Natural killer cell (primary cell): ENCODE results near the gene PANK2. TPM values are rescaled to one million over a fixed set of nuclear protein-coding genes. Genes with fewer than 3 reads are reported as not detected.
A peak's percentile ranks its signal among the peaks of the same experiment; 100 is the strongest.

Source experiments
- ATAC-seq, 3 donors: fragments of 150-1000 bp in 2 of 3; fragments of 200-7000 bp in 1 of 3; cut with Tn5 transposase; 1 replicate in 1 of 3; 2 replicates in 2 of 3; pipeline ENCODE4 v1.10.0; 2021; ENCODE audit warnings: mild to moderate bottlenecking in 2 of 3, moderate library complexity in 2 of 3
- DNase-seq, 2 donors: peaks; one replicate each; pipeline versions ENCODE4 v3.0.0 to v3.0.0-alpha.2; 2013 to 2021; ENCODE audit warnings: mixed read lengths in 1 of 2
- H3K27ac ChIP-seq: one replicate; pipeline ENCODE4 v1.5.1; 2013; ENCODE audit warnings: mild to moderate bottlenecking, low read length
- H3K27me3 ChIP-seq: one replicate; pipeline ENCODE4 v1.6.1; 2013; ENCODE audit warnings: low read length; ENCODE audit not compliant: control insufficient read depth, insufficient read depth
- H3K36me3 ChIP-seq: one replicate; pipeline ENCODE4 v1.6.1; 2013; ENCODE audit warnings: low read length; ENCODE audit not compliant: control insufficient read depth, insufficient read depth
- H3K4me1 ChIP-seq: one replicate; pipeline ENCODE4 v1.6.1; 2013; ENCODE audit warnings: low read length; ENCODE audit not compliant: control insufficient read depth, insufficient read depth
- H3K4me3 ChIP-seq: one replicate; pipeline ENCODE4 v1.5.1; 2013; ENCODE audit warnings: low read length
- H3K9me3 ChIP-seq: one replicate; pipeline ENCODE4 v1.6.1; 2013; ENCODE audit warnings: low read length; ENCODE audit not compliant: control insufficient read depth, insufficient read depth
- H3K27ac Mint-ChIP-seq, 2 donors: one replicate each; pipeline ENCODE4 v1.8.0; 2022; ENCODE audit warnings: mild to moderate bottlenecking in 2 of 2, mixed read lengths in 2 of 2, moderate library complexity in 1 of 2
- H3K27me3 Mint-ChIP-seq, 2 donors: one replicate each; pipeline ENCODE4 v1.8.0; 2022; ENCODE audit warnings: low read depth in 2 of 2, mixed read lengths in 2 of 2
- H3K36me3 Mint-ChIP-seq: one replicate; pipeline ENCODE4 v1.8.0; 2022; ENCODE audit warnings: mixed read lengths
- H3K4me1 Mint-ChIP-seq, 2 donors: one replicate each; pipeline ENCODE4 v1.8.0; 2022; ENCODE audit warnings: mixed read lengths in 2 of 2
- H3K4me3 Mint-ChIP-seq: one replicate; pipeline ENCODE4 v1.8.0; 2022; ENCODE audit warnings: mild to moderate bottlenecking, moderate library complexity, mixed read lengths
- H3K9me3 Mint-ChIP-seq, 2 donors: one replicate each; pipeline ENCODE4 v1.8.0; 2022; ENCODE audit warnings: mixed read lengths in 2 of 2
- WGBS: methylation state at CpG from one replicate; pipeline ENCODE4 v1.1.7; 2013; ENCODE audit warnings: missing lambda C conversion rate; ENCODE audit not compliant: insufficient coverage; 5-methylcytosine and 5-hydroxymethylcytosine counted together
- intact Hi-C: fragments of 100-400 bp; cut with micrococcal nuclease; formaldehyde crosslinking; loops from one replicate; pipeline ENCODE4 v1.14.2; 2022
- total RNA-seq, 4 donors: library from RNA; stranded (reverse); fragments of 120-200 nt in 1 of 4; gene quantifications; one replicate each; pipeline versions ENCODE4 v1.2.3 to v1.2.4, GENCODE V29; 2013 to 2022
- TF ChIP-seq, protein P1 (sequence below): fragments of 200-600 bp; IDR thresholded peaks from one replicate; pipeline ENCODE4 v1.8.0; 2022; ENCODE audit warnings: antibody characterized with exemption

PANK2 gene
- total RNA-seq, 3 donors from 2014 or later (not counting 1 experiment from before 2014, with no cell fraction given) = 50.5 to 74.3 (median 61.3) TPM

DNA sequence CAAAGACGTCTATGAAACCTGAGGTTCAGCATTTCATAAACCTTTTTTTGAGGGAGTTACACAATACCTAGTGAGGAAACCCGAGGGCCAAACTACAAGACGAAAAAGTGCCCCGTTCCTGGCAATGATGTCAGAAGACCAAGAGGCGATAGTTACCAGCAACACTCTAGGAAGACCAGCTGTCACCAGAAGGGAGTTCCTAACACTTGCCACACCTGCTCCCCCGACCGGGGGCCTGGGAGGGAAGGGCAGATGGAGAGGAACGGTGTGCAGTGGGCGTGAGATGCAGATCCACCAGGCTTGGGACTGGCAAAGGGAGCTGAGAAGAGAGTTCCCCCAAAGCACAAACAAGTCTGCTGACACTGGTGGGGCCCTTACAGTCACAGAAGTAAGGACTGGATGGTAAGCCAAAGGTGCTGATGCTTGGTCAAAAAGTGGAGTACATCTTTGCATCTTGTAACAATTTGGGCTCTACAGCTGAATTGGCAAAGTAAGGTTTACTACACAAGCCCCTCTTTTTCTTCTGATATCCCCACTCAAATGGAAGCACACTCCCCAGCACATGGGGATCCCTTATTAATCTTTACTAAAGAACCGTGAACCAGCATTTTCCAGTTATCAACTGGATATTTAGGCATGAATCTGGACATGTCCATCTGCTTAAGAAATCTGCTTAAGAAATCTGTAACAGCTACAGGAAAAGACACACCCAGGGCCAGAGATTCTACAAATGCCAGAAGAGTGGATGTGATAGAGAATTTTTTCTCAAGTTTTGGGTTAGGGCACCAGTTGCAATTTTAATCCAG is 38.5 kb downstream of the PANK2 start:
- H3K9me3 ChIP-seq = no peaks in the 10 kb centered on the region
- WGBS = 37% methylated on average over 10 of the region's 10 CpGs
- DNase-seq = no peak
- H3K4me1 ChIP-seq = peaks cover 57% of the 10 kb centered on the region
- Mint-ChIP-seq H3K4me3 (peak overlapping the region; percentile 6), H3K27me3 (no peaks in the 10 kb centered on the region), H3K4me1 (peaks cover 54 to 69% of the 10 kb centered on the region in 2 donors), H3K36me3 (no peaks in the 10 kb centered on the region), H3K27ac (peak overlapping the region; percentile 65 to 88), H3K9me3 (no peaks in the 10 kb centered on the region)
- intact Hi-C loops = no loop called here
- peak overlapping the region; percentile 30 for H3K27ac ChIP-seq
- H3K4me3 ChIP-seq = no peak overlapping the region
- TF ChIP-seq, protein P1, sequence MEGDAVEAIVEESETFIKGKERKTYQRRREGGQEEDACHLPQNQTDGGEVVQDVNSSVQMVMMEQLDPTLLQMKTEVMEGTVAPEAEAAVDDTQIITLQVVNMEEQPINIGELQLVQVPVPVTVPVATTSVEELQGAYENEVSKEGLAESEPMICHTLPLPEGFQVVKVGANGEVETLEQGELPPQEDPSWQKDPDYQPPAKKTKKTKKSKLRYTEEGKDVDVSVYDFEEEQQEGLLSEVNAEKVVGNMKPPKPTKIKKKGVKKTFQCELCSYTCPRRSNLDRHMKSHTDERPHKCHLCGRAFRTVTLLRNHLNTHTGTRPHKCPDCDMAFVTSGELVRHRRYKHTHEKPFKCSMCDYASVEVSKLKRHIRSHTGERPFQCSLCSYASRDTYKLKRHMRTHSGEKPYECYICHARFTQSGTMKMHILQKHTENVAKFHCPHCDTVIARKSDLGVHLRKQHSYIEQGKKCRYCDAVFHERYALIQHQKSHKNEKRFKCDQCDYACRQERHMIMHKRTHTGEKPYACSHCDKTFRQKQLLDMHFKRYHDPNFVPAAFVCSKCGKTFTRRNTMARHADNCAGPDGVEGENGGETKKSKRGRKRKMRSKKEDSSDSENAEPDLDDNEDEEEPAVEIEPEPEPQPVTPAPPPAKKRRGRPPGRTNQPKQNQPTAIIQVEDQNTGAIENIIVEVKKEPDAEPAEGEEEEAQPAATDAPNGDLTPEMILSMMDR = no peak
- H3K36me3 ChIP-seq = peaks cover 19% of the 10 kb centered on the region
- H3K27me3 ChIP-seq = no peaks in the 10 kb centered on the region
- peak; percentile 43 to 70 (median 44) for ATAC-seq

DNA sequence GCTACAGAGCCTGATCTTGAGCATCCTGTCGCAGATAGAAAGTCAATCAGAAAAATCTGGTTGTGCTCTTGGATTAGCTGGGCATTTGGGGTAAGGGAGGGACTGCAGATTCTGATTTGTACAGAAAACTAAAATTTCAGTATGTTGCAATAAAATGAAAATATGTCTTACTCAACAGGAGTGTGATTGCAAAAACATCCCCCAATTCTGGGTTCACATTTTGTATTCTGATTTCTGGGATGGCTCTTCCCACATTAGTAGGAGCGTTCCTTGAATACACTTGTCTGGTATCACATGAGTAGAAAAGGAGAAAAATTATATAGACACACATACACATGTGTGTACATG is 40.5 kb downstream of the PANK2 start:
- Histone ChIP-seq H3K27ac (no peak overlapping the region), H3K4me1 (peaks cover 47% of the 10 kb centered on the region), H3K27me3 (no peaks in the 10 kb centered on the region), H3K36me3 (peaks cover under 1% of the 10 kb centered on the region), H3K4me3 (no peak overlapping the region), H3K9me3 (no peaks in the 10 kb centered on the region)
- WGBS = 85% methylated on average over 1 of the region's 2 CpGs
- intact Hi-C loops = no loop called here
- no peaks in the 10 kb centered on the region for H3K36me3 Mint-ChIP-seq
- H3K9me3 Mint-ChIP-seq = no peaks in the 10 kb centered on the region
- no peaks in the 10 kb centered on the region for H3K27me3 Mint-ChIP-seq
- H3K4me1 Mint-ChIP-seq = peaks cover 45 to 58% of the 10 kb centered on the region in 2 donors
- ATAC-seq = no peak
- peak overlapping the region; percentile 6 to 11 for H3K27ac Mint-ChIP-seq
- DNase-seq = no peak
- H3K4me3 Mint-ChIP-seq = no peak overlapping the region
- TF ChIP-seq, protein P1 = no peak

DNA sequence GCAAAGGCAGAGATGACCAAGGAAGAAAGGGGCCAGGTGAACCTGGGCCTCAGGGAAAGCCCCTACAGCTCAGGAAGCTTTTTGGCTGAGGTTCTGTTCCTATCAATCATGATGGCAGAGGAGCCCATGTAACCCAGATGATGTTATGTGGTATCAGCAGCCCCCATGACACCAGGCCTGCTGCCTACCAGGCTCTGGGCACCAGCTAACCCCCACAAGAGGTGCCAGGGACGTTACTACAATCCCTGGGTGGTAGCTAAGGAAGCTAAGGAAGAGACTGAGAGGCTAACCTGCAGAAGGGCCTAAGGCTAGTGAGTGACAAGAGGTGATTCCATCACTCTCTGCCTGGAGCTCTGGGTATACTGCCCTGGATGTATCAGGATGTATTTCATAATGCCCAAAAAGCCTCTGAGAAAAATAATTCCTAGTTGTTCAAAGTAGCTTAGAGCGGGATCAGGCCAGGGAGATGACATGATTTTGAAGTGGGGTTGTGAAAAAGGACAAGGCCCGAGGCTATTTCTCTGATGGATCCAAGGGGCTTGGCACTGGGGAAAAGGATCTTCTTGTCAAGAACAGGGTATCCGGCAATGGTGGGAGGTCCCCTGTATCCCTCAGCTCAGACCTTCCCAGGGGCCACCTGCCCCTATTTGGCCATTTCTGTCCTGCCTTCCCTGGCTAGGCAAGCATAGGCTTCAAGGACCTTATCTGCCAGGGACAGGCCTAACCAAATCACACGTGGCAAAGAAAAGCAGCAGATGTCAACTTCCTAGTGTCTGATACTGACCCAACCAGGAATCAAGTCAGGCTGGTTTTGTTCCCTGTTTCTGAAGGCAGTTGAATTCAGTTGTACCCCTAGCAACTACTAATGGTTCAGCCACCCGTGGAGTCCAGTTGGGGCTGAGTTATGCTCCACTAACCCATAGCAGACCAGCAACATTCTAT is 41.3 kb downstream of the PANK2 start:
- intact Hi-C loops = no loop called here
- TF ChIP-seq, protein P1 = no peak
- peaks cover 40% of the 10 kb centered on the region for H3K4me1 ChIP-seq

More for the DNA sequence above, 41.3 kb downstream of the PANK2 start:
- Histone ChIP-seq H3K36me3 (no peaks in the 10 kb centered on the region), H3K9me3 (no peaks in the 10 kb centered on the region), H3K27ac (no peak overlapping the region), H3K27me3 (no peaks in the 10 kb centered on the region), H3K4me3 (no peak overlapping the region)
- H3K36me3 Mint-ChIP-seq = no peaks in the 10 kb centered on the region
- H3K4me1 Mint-ChIP-seq = peaks cover 38 to 49% of the 10 kb centered on the region in 2 donors
- no peaks in the 10 kb centered on the region for H3K9me3 Mint-ChIP-seq
- H3K27ac Mint-ChIP-seq = peak overlapping the region; percentile 6 to 11
- H3K27me3 Mint-ChIP-seq = no peaks in the 10 kb centered on the region
- no peak for ATAC-seq
- WGBS = 76% methylated on average over 6 of the region's 6 CpGs
- no peak for DNase-seq
- no peak overlapping the region for H3K4me3 Mint-ChIP-seq
